ENCODE measurements around the gene PRAC2.
A peak's percentile ranks its signal among the peaks of the same experiment; 100 is the strongest.

PRAC2 gene

GRCh38 chr17:48720266-48721008 lies 2.5 kb upstream of the PRAC2 start:
- no peak for DNase-seq

DNA sequence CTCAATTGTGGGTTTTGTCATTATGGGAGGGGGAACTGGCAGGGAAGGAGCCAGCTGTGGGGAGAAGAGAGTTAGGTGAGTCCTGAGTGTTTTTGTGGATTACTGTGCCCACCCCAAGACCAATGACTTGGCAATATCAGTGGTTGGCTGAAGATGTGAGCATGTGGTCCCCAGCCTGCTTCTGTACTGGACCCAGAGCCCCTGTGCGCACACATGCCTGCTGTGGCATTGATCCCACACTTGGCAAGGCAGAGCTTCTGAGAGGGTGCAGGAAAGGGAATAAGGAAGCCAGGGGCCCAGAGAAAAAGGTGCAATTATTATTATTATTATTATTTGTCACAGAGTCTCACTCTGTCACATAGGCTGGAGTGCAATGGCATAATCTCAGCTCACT lies 2.0 kb upstream of the PRAC2 start:
- DNase-seq = no peak

- no peak for DNase-seq
Observed at GRCh38 chr17:48722201-48722907, 631 bp upstream of the PRAC2 start, which contains the start of gene PRAC1. Gene PRAC1 (minus strand): TSS chr17:48722518. CDS start chr17:48722392, 126 bp downstream.

- DNase-seq = no peak
Observed at GRCh38 chr17:48723423-48724250, 652 bp downstream of the PRAC2 start.

- peak; percentile 69 to 77 for DNase-seq
Observed at GRCh38 chr17:48724251-48725003, 1.4 kb downstream of the PRAC2 start.

DNA sequence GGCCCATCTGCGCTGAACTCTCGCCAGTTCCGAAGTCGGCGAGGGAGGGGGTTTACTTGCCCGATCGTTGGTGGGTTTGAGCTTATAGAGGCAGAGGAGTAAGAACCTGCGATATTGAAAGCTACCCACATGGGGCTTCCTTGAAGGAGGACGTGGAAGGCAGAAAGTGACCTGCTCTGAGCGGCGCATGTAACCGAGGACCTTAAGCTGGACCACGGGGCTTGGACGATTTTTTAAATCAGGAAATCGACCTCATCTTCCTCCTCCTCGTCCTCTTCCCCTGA lies 2.0 kb downstream of the PRAC2 start:
- no peak for DNase-seq

DNA sequence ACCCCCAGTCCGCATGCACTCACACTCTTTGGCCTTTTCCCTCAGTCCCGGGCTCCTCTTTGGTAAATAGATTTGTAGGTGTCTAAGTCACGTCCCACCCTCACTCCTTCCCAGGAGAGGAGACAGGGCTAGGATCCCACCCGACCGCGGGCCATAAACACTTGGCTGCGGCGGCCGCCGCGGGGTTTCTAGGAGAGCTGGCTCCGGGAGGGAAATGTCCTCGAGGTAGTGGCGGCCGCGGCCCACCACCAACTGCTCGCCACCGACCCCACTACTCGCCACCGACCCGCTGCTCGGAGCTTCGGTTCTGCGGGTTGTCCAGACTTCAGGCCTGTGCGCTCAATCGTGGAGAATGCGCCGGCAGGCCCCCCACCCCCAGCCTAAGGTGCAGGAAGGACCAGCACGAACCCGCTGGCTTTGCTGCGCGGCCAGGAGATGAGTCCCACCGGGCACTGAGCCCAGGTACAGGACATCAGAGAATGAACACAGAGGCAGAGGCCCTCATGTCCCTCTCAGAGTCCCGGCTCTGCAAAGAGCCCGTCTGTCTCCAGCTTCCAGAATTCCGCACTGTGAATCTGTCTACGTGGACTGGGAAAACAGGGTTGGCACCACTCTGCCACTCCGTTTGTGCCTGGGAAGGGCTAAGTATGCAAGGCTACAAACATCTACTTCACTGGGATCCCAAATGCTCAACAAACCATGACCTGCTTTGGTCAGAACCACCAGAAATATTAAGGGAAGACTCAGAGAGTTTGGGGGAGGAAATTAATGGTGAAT lies 2.5 kb downstream of the PRAC2 start:
- no peak for DNase-seq

DNA sequence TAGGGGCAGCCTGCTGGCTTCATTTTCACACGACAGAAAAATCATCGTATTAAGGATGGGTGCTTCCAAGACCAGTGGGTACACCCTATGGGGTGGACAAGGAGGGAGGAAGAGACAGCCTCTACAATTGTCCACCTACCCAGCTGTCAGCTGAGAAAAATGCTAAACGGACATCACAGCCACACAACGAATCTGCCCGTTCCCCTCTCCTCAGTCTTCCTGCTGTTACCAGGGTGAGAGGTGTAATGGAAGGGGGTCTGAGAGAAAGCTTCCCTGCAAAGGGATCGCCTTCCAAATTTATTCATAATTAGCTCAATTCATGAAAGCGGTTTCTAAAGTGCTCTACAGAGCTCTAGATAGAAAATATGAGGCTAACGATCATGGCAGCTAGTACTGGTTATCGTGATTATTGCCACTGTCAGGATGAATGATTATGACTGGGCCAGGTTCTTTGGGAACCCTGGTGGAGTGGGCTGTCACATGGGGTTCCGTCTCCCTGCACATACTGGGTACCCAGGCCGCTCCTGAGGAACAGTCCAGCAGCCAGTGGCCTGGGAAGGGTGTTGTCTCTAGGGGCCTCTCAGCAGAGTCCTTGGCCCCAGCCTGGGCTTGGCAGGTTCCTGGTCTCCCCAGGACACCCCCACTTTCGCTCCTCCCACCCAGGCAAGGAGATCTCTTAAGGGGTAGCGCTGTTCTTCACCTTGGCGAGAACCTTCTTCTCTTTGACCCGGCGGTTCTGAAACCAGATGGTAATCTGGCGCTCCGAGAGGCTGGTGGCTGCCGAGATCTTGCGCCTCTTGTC lies 3.3 kb downstream of the PRAC2 start:
- DNase-seq = no peak

DNA sequence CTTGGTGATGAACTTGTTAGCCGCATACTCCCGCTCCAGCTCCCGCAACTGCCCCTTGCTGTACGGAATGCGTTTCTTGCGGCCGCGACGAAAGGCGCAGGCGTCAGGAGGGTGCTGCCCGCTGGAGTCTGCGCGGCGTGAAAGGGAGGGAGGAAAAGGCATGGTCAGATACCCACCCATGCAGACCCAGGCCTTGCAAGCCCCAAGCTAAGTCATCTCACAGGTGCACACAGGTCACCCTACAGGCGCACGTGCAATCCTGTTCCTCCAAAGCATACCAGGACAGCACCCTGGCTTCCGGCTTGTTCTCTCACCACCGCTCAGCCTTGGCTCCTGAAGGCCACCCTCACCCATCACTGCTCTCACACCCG lies 3.9 kb downstream of the PRAC2 start:
- no peak for DNase-seq

- no peak for DNase-seq
Observed at GRCh38 chr17:48727415-48728175, 4.6 kb downstream of the PRAC2 start.

- peak; percentile 20 to 51 for DNase-seq
Observed at GRCh38 chr17:48728232-48729231, 5.5 kb downstream of the PRAC2 start, which contains the start of gene HOXB13. Gene HOXB13 (minus strand): TSS chr17:48728750. CDS start chr17:48728593, 157 bp downstream.

GRCh38 chr17:48729335-48730239 lies 6.6 kb downstream of the PRAC2 start:
- DNase-seq = no peak

- DNase-seq = no peak
Observed at GRCh38 chr17:48730240-48730550, 7.2 kb downstream of the PRAC2 start.

DNA sequence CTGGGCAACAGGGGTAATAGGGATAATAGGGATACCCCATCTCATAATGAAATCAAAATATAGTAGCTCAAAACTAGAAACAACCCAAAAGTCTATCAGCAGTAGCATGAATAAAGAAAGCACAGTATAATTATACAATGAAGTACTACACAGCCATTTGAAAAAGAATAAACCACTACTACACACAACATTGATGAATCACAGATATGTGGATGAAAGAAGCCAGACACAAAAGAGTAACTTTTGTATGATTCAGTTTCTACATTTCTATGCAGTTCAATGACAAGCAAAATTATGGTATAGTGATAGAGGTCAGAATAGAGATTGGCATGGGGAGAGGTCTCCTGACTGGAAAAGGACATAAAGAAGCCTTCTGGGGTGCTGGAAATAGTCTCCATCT lies 8.4 kb downstream of the PRAC2 start:
- no peak for DNase-seq

DNA sequence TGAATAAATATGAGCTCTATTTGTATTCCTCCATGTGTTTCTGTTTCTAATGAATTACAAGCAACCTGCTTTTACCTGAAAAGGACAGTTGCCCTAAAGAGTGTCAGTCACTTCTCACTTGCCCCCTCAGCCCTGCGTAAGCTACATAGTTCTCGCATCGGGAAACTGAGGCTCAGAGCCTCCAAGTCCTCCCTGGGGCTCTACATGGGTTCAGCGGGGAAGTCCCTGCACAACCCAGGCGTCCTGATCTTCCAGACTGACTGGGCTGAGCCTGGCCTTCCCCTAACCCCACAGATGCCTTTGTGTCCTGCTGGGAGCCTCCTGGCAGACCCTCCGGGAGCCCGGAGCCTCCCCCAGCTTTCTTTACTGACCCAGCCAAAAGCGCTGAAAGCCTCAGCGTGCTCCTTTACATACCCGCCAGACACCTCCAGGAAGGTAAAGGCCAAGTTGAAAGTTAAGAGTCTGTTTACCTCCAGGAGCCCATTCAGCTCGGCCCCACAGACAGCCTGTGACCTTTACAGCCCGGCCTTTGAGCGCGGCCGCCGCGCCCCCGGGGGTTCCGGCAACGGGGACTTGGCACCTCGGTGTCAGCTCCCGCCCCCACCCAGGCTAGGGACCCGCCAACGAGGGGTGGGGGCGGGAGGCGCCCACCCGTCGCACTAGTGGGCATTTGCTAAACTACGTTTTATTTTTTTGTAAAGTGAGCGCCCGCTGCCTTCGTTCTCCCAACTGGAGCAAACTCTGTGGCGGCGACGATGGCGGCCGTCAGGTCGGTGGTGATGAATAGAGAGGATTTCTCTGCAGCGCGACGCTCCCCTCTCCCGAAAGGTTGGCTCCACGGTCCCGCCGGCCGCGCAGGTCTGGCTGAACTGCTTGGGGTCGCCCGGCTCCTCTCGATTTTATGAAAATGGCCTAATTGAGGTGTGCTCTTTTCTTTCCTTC lies 10.0 kb downstream of the PRAC2 start:
- DNase-seq = no peak

GRCh38 chr17:48733632-48734328 lies 10.8 kb downstream of the PRAC2 start:
- no peak for DNase-seq
